HG02884 (cell line): ENCODE measurements around the gene PTPRQ.
"Not testable (repeated sequence)": the region's sequence is repeated elsewhere in the genome, so short reads cannot be mapped to it uniquely, and the experiment has no call there.

Experiments
- ATAC-seq: cut with Tn5 transposase; IDR thresholded peaks from one replicate; pipeline ENCODE4 v1.9.1; 2021; ENCODE audit warnings: mild to moderate bottlenecking, moderate library complexity; ENCODE audit not compliant: unreplicated experiment

PTPRQ gene

GRCh38 chr12:80472236-80472635 is 28.2 kb downstream of the PTPRQ start:
- ATAC-seq = no peak

- ATAC-seq = no peak
Measured at GRCh38 chr12:80472911-80473500, 29.0 kb downstream of the PTPRQ start.

DNA sequence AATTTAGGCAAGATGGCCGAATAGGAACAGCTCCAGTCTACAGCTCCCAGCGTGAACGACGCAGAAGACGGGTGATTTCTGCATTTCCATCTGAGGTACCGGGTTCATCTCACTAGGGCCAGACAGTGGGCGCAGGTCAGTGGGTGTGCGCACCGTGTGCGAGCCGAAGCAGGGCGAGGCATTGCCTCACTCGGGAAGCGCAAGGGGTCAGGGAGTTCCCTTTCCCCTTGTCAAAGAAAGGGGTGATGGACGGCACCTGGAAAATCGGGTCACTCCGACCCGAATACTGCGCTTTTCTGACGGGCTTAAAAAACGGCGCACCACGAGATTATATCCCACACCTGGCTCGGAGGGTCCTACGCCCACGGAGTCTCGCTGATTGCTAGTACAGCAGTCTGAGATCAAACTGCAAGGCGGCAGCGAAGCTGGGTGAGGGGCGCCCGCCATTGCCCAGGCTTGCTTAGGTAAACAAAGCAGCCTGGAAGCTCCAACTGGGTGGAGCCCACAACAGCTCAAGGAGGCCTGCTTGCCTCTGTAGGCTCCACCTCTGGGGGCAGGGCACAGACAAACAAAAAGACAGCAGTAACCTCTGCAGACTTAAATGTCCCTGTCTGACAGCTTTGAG is 33.6 kb downstream of the PTPRQ start:
- ATAC-seq = not testable (repeated sequence)

DNA sequence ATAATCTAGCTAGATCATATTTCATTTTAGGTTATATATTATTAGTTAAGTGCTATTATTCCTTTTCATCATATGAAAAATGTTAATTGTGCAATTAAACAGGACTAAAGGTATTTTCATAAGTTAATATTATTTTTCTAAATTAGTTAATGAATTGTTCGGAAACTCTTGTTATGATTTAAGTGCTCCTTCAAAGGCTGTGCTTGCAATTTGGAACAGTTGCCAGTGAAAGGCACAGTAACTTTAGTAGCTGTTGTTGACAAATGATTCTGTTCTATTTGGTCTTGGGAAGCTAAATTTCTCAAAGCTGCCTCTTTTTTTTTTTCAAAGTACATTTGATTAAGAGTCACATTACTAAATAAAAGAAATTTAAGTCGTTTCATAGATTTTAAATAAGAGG is 40.7 kb downstream of the PTPRQ start:
- no peak for ATAC-seq

GRCh38 chr12:80485222-80485987 is 41.4 kb downstream of the PTPRQ start:
- peak; percentile 49 for ATAC-seq

- no peak for ATAC-seq
Measured at GRCh38 chr12:80490329-80490728, 46.3 kb downstream of the PTPRQ start.

- ATAC-seq = no peak
Measured at GRCh38 chr12:80491166-80491565, 47.1 kb downstream of the PTPRQ start.

- no peak for ATAC-seq
Measured at GRCh38 chr12:80493466-80493865, 49.4 kb downstream of the PTPRQ start.

GRCh38 chr12:80494836-80495235 is 50.8 kb downstream of the PTPRQ start:
- no peak for ATAC-seq

GRCh38 chr12:80498059-80498728 is 54.2 kb downstream of the PTPRQ start:
- ATAC-seq = no peak

DNA sequence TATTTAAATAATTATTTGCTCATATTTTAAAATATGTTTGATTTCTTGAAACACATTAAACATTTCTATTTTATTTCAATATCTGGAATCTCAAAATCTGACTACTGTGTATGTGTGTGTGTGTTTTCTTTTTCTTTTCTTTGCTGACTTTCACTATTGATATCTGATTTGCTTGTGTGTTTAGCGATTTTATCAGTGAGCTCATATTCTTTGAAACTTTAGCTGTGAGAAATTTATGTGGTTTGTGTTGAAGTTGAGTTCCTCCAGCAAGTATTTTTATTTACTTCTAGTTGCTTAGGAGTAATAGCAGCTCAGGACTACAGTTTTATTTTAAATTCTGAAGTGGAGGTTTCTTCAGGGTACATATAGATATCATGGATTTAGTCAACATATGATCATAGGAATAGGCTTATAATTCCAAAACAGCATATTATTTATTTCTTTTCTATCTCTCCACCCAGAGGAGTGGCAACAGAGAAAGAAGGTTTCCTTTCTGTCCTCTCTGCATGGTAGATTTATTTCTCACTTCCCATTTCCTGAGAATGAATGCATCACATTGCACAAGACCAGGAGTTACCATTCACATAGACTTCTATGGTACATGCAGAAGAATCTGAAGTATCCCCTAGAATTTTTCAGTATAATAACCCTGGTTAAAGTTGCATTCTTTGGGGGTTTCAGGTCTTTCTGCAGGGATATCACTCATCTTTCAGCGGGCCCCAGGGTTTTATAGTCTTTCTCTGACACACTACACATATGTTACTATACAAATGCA is 60.5 kb downstream of the PTPRQ start:
- ATAC-seq = peak; percentile 77

GRCh38 chr12:80509781-80510556 is 65.9 kb downstream of the PTPRQ start:
- ATAC-seq = no peak

- ATAC-seq = no peak
Measured at GRCh38 chr12:80512781-80513180, 68.7 kb downstream of the PTPRQ start.

DNA sequence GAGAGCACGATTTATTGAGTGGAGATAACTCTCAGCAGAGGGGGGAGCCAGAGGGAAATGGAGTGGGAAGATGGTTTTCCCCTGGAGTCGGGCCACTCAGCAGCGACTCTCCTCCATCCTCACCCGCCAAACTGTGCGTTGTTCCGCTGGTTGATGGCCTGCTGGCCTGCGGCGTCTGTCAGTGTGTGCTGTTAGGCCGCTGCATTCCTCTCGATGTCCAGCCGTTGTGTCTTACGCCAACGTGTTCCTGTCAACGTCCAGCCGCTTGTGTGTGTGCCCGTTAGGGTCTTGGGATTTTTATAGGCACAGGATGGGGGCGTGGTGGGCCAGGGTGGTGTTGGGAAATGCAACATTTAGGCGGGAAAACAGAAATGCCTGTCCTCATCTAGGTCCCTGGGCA is 69.2 kb downstream of the PTPRQ start:
- no peak for ATAC-seq

DNA sequence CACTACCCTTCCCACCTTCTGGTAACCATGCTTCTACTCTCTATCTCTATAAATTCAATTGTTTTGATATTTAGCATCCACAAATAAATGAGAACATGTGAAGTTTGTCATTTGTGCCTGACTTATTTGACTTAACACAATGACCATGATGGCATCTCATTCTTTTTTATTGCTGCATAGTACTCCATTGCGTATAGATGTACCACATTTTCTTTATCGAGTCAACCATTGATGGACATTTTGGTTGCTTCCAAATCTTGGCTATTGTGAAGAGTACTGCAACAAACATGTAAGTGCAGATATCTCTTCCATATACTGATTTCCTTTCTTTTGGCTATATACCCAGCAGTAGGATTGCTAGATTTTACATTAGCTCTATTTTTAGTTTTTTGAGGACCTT is 73.6 kb downstream of the PTPRQ start:
- no peak for ATAC-seq

GRCh38 chr12:80531646-80532045 is 87.6 kb downstream of the PTPRQ start:
- no peak for ATAC-seq

GRCh38 chr12:80539029-80539428 is 95.0 kb downstream of the PTPRQ start:
- ATAC-seq = no peak

- ATAC-seq = no peak
Measured at GRCh38 chr12:80549298-80549697, 105.3 kb downstream of the PTPRQ start.

DNA sequence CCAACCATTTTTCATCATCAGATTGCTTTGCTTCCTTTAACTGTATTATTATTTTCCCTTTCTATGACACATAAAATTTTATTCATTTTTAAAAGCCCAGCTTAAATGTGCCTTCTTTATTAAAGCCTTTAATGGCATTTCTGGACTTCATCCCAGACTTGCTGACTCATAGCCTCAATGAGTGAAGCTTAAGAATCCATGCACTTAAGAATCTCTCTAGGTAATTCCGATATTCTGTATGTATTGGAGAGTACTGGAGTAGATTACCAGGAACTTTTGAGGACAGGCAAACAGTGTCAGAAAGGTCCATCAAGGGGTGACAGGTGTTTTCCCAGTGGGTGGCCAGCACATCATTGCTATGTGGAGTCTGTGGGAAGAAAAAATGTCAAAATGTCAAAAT is 107.9 kb downstream of the PTPRQ start:
- ATAC-seq = no peak

DNA sequence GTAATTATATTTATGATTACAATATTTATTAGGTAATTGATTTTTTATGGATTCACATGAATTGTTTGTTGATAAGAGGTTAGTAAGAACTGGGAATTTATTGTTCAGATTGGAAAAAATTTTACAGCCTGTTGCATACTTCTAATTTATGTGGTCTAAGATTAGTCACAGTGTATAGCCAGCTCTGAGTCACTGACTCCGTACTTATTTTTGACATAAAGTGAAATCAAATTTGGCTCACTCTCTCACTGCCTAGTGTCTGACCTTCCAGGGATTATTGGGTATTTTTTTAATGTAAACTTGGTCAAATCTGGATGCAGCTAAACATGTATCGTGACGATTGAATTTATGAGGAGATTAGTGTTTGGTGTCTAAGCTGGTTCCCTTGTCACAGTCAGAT is 109.3 kb downstream of the PTPRQ start:
- no peak for ATAC-seq
